ENCODE measurements around the gene VPS13C.

The VPS13C gene

GRCh38 chr15:61951949-61952348, 108.3 kb downstream of the VPS13C start:
- DNase-seq (ENCODE audit: low spot score), result no peak
- no peak for TF ChIP-seq CTCF (IDR thresholded peaks at IDR 0.05; ENCODE audit: borderline replicate concordance, control extremely low read depth, extremely low read depth, insufficient read depth, missing control alignments)
- in situ Hi-C loops (cut with MboI; ENCODE audit: low sequenced_read_pairs, unreplicated experiment), result no loop called here

- in situ Hi-C loops (cut with MboI; ENCODE audit: low sequenced_read_pairs, unreplicated experiment), result no loop called here
- no peak for DNase-seq (ENCODE audit: low spot score)
- TF ChIP-seq CTCF (IDR thresholded peaks at IDR 0.05; ENCODE audit: borderline replicate concordance, control extremely low read depth, extremely low read depth, insufficient read depth, missing control alignments), result no peak
These were observed 113.5 kb downstream of the VPS13C start for GRCh38 chr15:61946778-61947177.

GRCh38 chr15:61943992-61944391, 116.3 kb downstream of the VPS13C start:
- DNase-seq (ENCODE audit: low spot score), result no peak
- no peak for TF ChIP-seq CTCF (IDR thresholded peaks at IDR 0.05; ENCODE audit: borderline replicate concordance, control extremely low read depth, extremely low read depth, insufficient read depth, missing control alignments)
- in situ Hi-C loops (cut with MboI; ENCODE audit: low sequenced_read_pairs, unreplicated experiment), result no loop called here

GRCh38 chr15:61938249-61938648, 122.0 kb downstream of the VPS13C start:
- DNase-seq (ENCODE audit: low spot score), result no peak
- in situ Hi-C loops (cut with MboI; ENCODE audit: low sequenced_read_pairs, unreplicated experiment), result no loop called here
- TF ChIP-seq CTCF (IDR thresholded peaks at IDR 0.05; ENCODE audit: borderline replicate concordance, control extremely low read depth, extremely low read depth, insufficient read depth, missing control alignments), result no peak

GRCh38 chr15:61936528-61937195, 123.6 kb downstream of the VPS13C start:
- TF ChIP-seq CTCF (IDR thresholded peaks at IDR 0.05; ENCODE audit: borderline replicate concordance, control extremely low read depth, extremely low read depth, insufficient read depth, missing control alignments), result no peak
- in situ Hi-C loops (cut with MboI; ENCODE audit: low sequenced_read_pairs, unreplicated experiment), result no loop called here
- DNase-seq (ENCODE audit: low spot score), result no peak

GRCh38 chr15:61935493-61935892, 124.8 kb downstream of the VPS13C start:
- in situ Hi-C loops (cut with MboI; ENCODE audit: low sequenced_read_pairs, unreplicated experiment), result no loop called here
- TF ChIP-seq CTCF (IDR thresholded peaks at IDR 0.05; ENCODE audit: borderline replicate concordance, control extremely low read depth, extremely low read depth, insufficient read depth, missing control alignments), result no peak
- no peak for DNase-seq (ENCODE audit: low spot score)
